ENCODE results near the gene CWH43. TPM values are rescaled to one million over a fixed set of nuclear protein-coding genes. Genes with fewer than 3 reads are reported as not detected.

Gene CWH43
- polyA plus RNA-seq, 1 of the 3 experiments (the other 2 are of a cell fraction): not detected

DNA sequence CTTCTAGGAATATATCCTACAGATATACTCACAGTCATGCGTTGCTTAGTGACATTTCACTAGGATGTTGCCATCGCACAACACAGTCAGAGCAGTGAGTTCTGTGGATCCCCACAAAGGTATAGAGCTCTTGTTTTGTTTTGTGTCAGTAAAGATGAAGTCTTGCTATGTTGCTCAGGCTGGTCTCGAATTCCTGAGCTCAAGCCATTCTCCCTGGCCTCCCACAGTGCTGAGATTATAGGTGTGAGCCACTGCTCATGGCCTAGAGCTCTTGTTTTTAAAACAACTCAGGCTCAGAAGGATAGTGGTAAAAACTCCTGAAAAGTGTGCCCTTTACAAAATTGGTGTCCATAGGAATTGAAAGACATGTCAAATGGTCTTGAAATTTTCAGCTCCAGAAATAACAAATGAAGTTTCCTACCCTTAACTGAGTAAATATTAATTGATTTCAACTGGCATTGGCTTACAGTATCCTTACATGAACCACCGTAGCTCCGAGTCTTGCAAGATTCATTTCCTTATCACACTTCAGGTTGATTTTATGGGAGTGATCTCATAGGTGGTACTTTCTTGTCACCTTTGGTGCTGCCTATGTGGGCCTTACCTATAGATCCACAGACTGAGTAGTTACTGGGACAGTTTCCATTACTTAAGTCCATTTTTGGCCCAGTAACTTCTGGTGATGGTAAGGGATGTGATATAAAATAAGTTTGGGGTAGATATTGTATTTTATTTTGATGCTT lies 3.6 kb downstream of the CWH43 start:
- POLR2A ChIA-PET: no interaction called here
- no peaks in the 10 kb centered on the region for H3K9me3 ChIP-seq
- no peaks in the 10 kb centered on the region for H3K36me3 ChIP-seq (replicated peaks in 1 of 2; ENCODE audit: control insufficient read depth in 1 of 2, insufficient read depth in 2 of 2, low read length in 1 of 2)
- H3K9me2 ChIP-seq: no peaks in the 10 kb centered on the region
- CTCF ChIA-PET: interaction anchor here (1.3 kb wide), 1 partner anchor 13 kb away, joined by 3 read pairs; no protein-coding TSS in a partner anchor
- no peak for DNase-seq
- no peaks in the 10 kb centered on the region for H3K79me2 ChIP-seq (ENCODE audit: insufficient read depth)
- H3K27ac ChIP-seq (ENCODE audit: low read depth in 2 of 2, low read length in 1 of 2): no peak overlapping the region
- H2AFZ ChIP-seq (ENCODE audit: low read depth): no peak overlapping the region
- H3K4me2 ChIP-seq: no peak overlapping the region
- peaks cover 50% of the 10 kb centered on the region for H3K27me3 ChIP-seq (ENCODE audit: insufficient read depth)
- no peaks in the 10 kb centered on the region for H4K20me1 ChIP-seq (ENCODE audit: insufficient read depth)
- WGBS (ENCODE audit: low lambda C conversion rate): 35% methylated on average over 5 of the region's 5 CpGs
- H3K4me1 ChIP-seq (ENCODE audit: control insufficient read depth in 1 of 2, insufficient read depth in 2 of 2, low read depth in 1 of 2, low read length in 1 of 2): no peaks in the 10 kb centered on the region
- H3F3A ChIP-seq (replicated peaks; ENCODE audit: insufficient read depth): no peaks in the 10 kb centered on the region
- no peak for TF ChIP-seq MXI1 (IDR thresholded peaks at IDR 0.05; ENCODE audit: low read depth, low read length)
- TF ChIP-seq SIN3A (IDR thresholded peaks at IDR 0.05; ENCODE audit: borderline replicate concordance, low read depth, low read length): no peak
- TF ChIP-seq, protein P1, sequence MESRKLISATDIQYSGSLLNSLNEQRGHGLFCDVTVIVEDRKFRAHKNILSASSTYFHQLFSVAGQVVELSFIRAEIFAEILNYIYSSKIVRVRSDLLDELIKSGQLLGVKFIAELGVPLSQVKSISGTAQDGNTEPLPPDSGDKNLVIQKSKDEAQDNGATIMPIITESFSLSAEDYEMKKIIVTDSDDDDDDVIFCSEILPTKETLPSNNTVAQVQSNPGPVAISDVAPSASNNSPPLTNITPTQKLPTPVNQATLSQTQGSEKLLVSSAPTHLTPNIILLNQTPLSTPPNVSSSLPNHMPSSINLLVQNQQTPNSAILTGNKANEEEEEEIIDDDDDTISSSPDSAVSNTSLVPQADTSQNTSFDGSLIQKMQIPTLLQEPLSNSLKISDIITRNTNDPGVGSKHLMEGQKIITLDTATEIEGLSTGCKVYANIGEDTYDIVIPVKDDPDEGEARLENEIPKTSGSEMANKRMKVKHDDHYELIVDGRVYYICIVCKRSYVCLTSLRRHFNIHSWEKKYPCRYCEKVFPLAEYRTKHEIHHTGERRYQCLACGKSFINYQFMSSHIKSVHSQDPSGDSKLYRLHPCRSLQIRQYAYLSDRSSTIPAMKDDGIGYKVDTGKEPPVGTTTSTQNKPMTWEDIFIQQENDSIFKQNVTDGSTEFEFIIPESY (IDR thresholded peaks at IDR 0.05; ENCODE audit: borderline replicate concordance, low read depth): no peak
- no peak for TF ChIP-seq YY1 (IDR thresholded peaks at IDR 0.05; ENCODE audit: low read depth)
- no peak for TF ChIP-seq POLR2AphosphoS5 (IDR thresholded peaks at IDR 0.05; ENCODE audit: low read depth, low read length)
- no peak for TF ChIP-seq ELF1 (IDR thresholded peaks at IDR 0.05)
- no peak for TF ChIP-seq MEF2A (IDR thresholded peaks at IDR 0.05; ENCODE audit: borderline replicate concordance, low read depth)
- no peak for TF ChIP-seq RAD21 (IDR thresholded peaks at IDR 0.05; ENCODE audit: low read length)
- no peak for TF ChIP-seq TAF1 (IDR thresholded peaks at IDR 0.05; ENCODE audit: borderline replicate concordance, low read depth, low read length)
- TF ChIP-seq, protein P2, sequence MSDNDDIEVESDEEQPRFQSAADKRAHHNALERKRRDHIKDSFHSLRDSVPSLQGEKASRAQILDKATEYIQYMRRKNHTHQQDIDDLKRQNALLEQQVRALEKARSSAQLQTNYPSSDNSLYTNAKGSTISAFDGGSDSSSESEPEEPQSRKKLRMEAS (IDR thresholded peaks at IDR 0.05; ENCODE audit: low read depth): no peak
- TF ChIP-seq, protein P3, sequence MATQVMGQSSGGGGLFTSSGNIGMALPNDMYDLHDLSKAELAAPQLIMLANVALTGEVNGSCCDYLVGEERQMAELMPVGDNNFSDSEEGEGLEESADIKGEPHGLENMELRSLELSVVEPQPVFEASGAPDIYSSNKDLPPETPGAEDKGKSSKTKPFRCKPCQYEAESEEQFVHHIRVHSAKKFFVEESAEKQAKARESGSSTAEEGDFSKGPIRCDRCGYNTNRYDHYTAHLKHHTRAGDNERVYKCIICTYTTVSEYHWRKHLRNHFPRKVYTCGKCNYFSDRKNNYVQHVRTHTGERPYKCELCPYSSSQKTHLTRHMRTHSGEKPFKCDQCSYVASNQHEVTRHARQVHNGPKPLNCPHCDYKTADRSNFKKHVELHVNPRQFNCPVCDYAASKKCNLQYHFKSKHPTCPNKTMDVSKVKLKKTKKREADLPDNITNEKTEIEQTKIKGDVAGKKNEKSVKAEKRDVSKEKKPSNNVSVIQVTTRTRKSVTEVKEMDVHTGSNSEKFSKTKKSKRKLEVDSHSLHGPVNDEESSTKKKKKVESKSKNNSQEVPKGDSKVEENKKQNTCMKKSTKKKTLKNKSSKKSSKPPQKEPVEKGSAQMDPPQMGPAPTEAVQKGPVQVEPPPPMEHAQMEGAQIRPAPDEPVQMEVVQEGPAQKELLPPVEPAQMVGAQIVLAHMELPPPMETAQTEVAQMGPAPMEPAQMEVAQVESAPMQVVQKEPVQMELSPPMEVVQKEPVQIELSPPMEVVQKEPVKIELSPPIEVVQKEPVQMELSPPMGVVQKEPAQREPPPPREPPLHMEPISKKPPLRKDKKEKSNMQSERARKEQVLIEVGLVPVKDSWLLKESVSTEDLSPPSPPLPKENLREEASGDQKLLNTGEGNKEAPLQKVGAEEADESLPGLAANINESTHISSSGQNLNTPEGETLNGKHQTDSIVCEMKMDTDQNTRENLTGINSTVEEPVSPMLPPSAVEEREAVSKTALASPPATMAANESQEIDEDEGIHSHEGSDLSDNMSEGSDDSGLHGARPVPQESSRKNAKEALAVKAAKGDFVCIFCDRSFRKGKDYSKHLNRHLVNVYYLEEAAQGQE (IDR thresholded peaks at IDR 0.05; ENCODE audit: low read depth, low read length): no peak
- TF ChIP-seq CHD2 (IDR thresholded peaks at IDR 0.05; ENCODE audit: low read length, partially characterized antibody): no peak
- TF ChIP-seq, protein P4, sequence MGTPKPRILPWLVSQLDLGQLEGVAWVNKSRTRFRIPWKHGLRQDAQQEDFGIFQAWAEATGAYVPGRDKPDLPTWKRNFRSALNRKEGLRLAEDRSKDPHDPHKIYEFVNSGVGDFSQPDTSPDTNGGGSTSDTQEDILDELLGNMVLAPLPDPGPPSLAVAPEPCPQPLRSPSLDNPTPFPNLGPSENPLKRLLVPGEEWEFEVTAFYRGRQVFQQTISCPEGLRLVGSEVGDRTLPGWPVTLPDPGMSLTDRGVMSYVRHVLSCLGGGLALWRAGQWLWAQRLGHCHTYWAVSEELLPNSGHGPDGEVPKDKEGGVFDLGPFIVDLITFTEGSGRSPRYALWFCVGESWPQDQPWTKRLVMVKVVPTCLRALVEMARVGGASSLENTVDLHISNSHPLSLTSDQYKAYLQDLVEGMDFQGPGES (IDR thresholded peaks at IDR 0.05; ENCODE audit: low read depth, low read length): no peak
- TF ChIP-seq FOXJ3 (CRISPR knock-in tag; IDR thresholded peaks at IDR 0.05): no peak
- no peak for TF ChIP-seq SMC3 (IDR thresholded peaks at IDR 0.05; ENCODE audit: low read depth, low read length)
- TF ChIP-seq FOSL2 (IDR thresholded peaks at IDR 0.05; ENCODE audit: borderline replicate concordance, low read depth): no peak
- TF ChIP-seq FOXM1 (IDR thresholded peaks at IDR 0.05; ENCODE audit: low read depth): no peak
- no peak overlapping the region for H3K4me3 ChIP-seq (ENCODE audit: low read depth in 2 of 2, low read length in 1 of 2)
- no peak overlapping the region for H3K9ac ChIP-seq
